ENCODE measurements around the gene SEZ6L.
A peak's percentile ranks its signal among the peaks of the same experiment; 100 is the strongest.

Gene SEZ6L

DNA sequence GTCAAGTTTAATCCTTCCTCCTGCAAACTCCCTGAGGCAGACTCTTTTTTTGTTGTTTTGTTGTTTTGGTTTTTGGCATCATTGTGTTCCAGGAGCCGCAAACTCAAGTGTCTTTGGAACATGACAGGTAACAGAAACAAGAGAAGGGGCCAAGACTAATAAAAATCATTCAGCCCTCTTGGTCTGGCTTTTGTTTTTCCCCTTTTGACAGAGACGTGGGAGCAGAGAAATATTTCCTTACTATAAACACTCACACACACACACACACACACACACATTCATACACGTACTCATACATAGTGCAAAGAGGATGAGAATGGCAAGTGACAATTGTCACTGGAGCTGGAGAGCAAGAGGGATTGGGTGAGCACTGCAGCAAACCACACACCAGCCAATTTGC is 249.4 kb downstream of the SEZ6L start:
- no peak for DNase-seq (ENCODE audit: low read depth in 2 of 2)

GRCh38 chr22:26426924-26427323 is 257.7 kb downstream of the SEZ6L start:
- DNase-seq (ENCODE audit: low read depth in 2 of 2): no peak

DNA sequence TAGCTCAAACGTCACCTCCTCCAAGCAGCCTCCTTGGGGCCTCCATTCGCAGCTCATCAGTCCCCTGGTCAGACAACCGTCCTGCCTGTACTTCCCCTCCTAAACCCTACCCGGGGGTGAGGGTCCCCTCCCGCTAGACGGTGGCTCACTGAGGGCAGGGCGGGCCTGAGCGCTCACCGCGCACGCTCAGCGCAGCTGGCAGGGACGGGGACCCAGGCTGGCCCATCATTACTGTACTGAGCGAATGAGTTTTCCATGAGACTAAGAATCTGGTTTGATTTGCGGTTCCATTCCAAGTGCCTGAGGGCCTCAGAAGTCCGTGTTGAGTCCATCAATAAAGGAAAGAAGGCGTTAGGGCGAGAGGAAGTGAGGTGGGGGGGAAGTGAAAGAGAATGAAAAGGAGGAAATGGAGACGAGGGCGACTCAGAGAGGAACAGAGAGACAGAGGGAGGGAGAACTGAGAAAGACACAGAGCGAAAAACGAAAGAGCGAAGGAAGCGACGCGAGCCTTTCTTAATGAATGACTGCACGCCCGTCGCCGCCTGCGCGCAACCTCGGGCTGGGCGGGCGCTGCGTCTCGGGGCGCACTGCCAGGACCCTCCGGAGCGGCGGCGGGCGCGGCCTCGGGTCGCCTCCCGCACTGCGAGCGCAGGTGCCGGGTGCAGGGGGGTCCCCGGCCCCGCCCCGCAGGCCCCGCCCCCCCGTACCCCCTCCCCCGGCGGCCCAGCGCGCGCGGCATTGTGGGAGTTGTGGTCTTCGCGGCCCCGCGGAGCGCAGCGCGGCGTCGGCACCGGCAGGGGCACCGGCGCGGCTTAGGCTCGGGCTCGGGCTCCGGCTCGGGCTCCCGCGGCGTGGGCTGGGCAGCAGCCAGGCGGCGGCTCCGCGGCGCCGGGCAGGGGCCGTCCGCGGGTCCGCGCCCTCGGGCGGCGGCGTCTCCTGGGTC is 259.5 kb downstream of the SEZ6L start, which contains the start of gene ASPHD2:
Gene ASPHD2 (plus strand): TSS at position 746 of the 943 bp plus-strand sequence. CDS start 4,356 bp downstream, outside the sequence.
- DNase-seq (ENCODE audit: low read depth in 2 of 2): peak; percentile 54 to 66

- no peak for DNase-seq (ENCODE audit: low read depth in 2 of 2)
These were observed 260.4 kb downstream of the SEZ6L start for GRCh38 chr22:26429458-26430286.

GRCh38 chr22:26430600-26430999 is 261.3 kb downstream of the SEZ6L start:
- no peak for DNase-seq (ENCODE audit: low read depth in 2 of 2)

DNA sequence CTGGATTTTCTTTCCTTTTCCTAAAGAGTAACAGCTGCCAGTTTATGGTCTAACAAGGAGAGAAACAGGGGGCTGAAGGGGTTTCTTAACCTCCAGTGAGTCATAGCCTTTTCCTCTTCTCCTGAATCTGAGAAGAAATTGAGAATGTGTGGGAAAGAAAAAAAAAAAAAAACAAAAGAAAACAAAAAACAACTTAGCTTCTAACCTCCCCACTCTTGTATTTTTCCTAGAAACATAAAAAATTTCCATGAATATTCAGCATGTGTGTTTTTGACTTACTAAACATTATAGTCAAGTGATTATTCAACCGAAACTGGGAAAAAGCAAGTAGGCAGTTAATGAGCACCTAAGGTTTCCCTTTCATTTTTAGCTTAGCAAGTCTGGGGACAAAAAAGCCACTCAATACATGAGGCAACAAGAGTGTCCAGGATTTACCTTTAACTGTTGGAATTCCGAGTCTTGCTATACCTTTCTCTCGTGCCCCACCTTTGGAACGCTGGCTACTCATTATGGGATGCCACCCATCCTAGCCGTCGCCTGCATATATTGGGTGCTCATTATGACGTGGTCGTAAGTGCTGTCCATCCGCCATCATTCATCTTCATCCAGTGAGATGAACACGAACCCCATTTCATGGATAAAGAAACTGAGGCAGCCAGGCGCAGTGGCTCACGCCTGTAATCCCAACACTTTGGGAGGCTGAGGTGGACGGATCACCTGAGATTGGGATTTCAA is 262.2 kb downstream of the SEZ6L start:
- DNase-seq (ENCODE audit: low read depth in 2 of 2): no peak

DNA sequence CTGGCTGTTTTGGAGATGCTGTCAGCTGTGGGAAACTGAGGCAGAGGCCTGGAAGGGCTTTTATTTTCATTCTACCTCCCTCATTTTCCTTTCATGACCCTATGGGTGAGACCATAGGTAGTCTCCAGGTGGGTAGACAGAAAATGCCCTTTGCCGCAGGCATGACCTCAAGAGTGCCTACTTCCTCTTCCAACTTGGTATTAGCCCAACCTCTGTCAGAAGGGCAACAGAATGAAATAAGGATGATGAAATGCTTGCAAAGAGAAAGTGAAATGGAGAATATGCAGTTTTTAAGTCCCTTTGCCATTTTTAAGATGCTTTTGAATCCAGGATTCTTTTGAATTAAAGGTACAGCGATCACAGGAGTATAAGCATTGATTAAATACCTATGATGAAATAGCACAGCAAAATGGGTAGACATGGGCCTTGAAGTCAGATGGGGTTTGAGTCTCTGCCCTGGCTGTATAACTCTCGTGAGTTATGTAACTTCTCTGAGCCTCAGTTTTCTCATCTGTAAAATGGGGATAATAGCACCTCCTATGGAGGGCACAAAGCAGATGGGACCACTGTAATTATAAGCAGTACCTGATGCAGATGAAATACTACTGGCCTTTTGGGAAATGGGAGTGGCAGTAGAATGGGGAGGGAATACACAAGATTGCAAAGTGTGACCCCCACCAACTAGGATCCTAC is 263.5 kb downstream of the SEZ6L start:
- no peak for DNase-seq (ENCODE audit: low read depth in 2 of 2)
